ENCODE measurements around the gene RHBDL1. TPM values are rescaled to one million over a fixed set of nuclear protein-coding genes. Genes with fewer than 3 reads are reported as not detected.

The RHBDL1 gene
- total and polyA plus RNA-seq, 4 donors = 0.35 to 0.84 (median 0.70) TPM

DNA sequence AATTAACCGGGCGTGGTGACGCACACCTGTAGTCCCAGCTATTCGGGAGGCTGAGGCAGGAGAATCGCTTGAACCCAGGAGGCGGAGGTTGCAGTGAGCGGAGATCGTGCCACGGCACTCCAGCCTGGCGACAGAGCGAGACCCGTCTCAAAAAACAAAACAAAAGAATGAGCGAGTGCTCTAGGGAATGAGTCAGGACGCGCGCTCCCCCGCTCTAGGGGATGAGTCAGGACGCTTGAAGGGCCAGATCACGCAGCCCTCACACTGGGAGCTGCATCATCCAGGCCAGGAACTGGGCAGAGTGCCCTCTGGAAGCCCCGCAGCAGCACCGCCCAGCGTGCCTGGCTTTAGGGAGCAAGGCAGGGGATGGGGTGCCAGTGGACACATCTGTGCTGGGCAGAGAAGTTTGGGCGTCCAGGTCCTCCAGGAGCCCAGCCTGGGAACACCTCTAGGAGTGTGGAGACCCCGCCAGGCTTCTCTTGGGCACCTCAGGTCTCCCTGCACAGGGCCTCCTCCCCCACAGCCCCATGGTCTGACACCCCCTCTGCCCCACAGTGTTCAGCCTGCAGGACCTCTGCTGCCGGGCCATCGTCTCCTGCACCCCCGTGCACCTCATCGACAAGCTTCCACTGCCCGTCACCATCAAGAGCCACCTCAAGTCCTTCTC lies 48.6 kb upstream of the RHBDL1 start:
- no peak for TF ChIP-seq GABPA (IDR thresholded peaks at IDR 0.05 in 1 of 2, conservative IDR thresholded peaks at IDR 0.05 in 1 of 2)
- TF ChIP-seq EGR1 (IDR thresholded peaks at IDR 0.05; ENCODE audit: low read depth in 2 of 2) = no peak
- no peak for TF ChIP-seq RAD21 (IDR thresholded peaks at IDR 0.05)
- no peak for TF ChIP-seq HNF4A (conservative IDR thresholded peaks at IDR 0.05)
- TF ChIP-seq YY1 (IDR thresholded peaks at IDR 0.05) = no peak
- TF ChIP-seq, protein P1, sequence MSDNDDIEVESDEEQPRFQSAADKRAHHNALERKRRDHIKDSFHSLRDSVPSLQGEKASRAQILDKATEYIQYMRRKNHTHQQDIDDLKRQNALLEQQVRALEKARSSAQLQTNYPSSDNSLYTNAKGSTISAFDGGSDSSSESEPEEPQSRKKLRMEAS (IDR thresholded peaks at IDR 0.05) = no peak
- no peak for TF ChIP-seq JUND (IDR thresholded peaks at IDR 0.05)
- no peak for TF ChIP-seq TAF1 (conservative IDR thresholded peaks at IDR 0.05)
- no peak for TF ChIP-seq HNF4G (IDR thresholded peaks at IDR 0.05)
- TF ChIP-seq SP1 (IDR thresholded peaks at IDR 0.05) = no peak
- TF ChIP-seq, protein P2, sequence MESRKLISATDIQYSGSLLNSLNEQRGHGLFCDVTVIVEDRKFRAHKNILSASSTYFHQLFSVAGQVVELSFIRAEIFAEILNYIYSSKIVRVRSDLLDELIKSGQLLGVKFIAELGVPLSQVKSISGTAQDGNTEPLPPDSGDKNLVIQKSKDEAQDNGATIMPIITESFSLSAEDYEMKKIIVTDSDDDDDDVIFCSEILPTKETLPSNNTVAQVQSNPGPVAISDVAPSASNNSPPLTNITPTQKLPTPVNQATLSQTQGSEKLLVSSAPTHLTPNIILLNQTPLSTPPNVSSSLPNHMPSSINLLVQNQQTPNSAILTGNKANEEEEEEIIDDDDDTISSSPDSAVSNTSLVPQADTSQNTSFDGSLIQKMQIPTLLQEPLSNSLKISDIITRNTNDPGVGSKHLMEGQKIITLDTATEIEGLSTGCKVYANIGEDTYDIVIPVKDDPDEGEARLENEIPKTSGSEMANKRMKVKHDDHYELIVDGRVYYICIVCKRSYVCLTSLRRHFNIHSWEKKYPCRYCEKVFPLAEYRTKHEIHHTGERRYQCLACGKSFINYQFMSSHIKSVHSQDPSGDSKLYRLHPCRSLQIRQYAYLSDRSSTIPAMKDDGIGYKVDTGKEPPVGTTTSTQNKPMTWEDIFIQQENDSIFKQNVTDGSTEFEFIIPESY (IDR thresholded peaks at IDR 0.05) = no peak
- TF ChIP-seq FOXA2 (IDR thresholded peaks at IDR 0.05) = no peak
- no peak for TF ChIP-seq NR2F2 (IDR thresholded peaks at IDR 0.05)
- TF ChIP-seq, protein P3, sequence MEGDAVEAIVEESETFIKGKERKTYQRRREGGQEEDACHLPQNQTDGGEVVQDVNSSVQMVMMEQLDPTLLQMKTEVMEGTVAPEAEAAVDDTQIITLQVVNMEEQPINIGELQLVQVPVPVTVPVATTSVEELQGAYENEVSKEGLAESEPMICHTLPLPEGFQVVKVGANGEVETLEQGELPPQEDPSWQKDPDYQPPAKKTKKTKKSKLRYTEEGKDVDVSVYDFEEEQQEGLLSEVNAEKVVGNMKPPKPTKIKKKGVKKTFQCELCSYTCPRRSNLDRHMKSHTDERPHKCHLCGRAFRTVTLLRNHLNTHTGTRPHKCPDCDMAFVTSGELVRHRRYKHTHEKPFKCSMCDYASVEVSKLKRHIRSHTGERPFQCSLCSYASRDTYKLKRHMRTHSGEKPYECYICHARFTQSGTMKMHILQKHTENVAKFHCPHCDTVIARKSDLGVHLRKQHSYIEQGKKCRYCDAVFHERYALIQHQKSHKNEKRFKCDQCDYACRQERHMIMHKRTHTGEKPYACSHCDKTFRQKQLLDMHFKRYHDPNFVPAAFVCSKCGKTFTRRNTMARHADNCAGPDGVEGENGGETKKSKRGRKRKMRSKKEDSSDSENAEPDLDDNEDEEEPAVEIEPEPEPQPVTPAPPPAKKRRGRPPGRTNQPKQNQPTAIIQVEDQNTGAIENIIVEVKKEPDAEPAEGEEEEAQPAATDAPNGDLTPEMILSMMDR (IDR thresholded peaks at IDR 0.05; ENCODE audit: low read depth, low read length, missing input control) = no peak
- Histone ChIP-seq H3K9ac (ENCODE audit: low read depth in 1 of 2, low read length in 2 of 2) (no peak overlapping the region), H3K9me3 (ENCODE audit: control insufficient read depth in 4 of 4, low read length in 3 of 4) (no peaks in the 10 kb centered on the region), H3K27me3 (ENCODE audit: control insufficient read depth in 4 of 4, insufficient read depth in 4 of 4, low read length in 3 of 4) (no peaks in the 10 kb centered on the region), H3K4me3 (ENCODE audit: low read depth in 1 of 3, low read length in 3 of 3) (no peak overlapping the region), H3K4me1 (ENCODE audit: control insufficient read depth in 4 of 4, insufficient read depth in 4 of 4, low read length in 3 of 4) (peaks cover 29 to 47% (median 42%) of the 10 kb centered on the region in 4 donors), H3K27ac (ENCODE audit: low read depth in 1 of 2, low read length in 2 of 2) (no peak overlapping the region), H3K36me3 (ENCODE audit: control insufficient read depth in 4 of 4, insufficient read depth in 3 of 4, low read depth in 1 of 4, low read length in 3 of 4) (peaks cover 0 to 12% (median 4%) of the 10 kb centered on the region in 4 donors)
- no peak for DNase-seq (ENCODE audit: low spot score)
- WGBS = 96% methylated on average over 29 of the region's 29 CpGs

DNA sequence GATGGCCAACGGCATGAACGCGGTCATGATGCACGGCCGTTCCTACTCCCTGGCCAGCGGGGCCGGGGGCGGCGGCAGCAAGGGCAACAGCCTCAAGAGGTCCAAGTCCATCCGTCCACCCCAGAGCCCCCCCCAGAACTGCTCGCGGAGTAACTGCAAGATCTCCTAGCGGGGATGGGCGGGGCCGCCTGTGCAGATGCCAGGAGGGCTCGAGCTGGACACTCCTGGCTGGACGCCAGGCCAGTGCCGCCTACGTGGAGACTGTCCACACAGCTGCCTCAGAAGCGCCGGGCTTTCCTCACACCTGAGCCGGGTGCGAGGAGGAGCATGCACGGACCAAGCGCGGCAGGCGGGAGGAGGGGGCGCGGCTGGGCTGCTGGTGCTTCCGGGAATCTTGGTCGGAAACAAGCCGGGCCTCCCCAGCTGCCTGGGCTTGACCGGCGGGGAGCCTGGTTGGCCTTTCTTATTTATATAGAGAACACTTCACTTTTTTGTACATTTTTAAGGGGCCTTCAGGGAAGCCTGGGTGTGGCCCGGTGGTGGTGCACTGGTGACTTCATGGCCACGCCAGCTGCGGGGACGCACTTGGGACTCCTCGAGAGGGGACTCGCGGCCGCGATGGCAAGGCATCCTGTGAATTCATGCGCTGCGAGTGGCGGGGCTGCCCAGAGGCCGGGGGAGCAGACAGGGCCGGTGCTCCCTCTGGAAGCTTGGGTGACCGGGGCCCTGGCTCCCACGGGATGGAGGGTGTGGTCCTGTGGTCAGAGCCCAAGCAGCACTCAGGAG lies 47.8 kb upstream of the RHBDL1 start:
- no peak for TF ChIP-seq HNF4G (IDR thresholded peaks at IDR 0.05)
- no peak for TF ChIP-seq SP1 (IDR thresholded peaks at IDR 0.05)
- peak; percentile 6 to 21 for TF ChIP-seq RXRA (IDR thresholded peaks at IDR 0.05)
- TF ChIP-seq TAF1 (conservative IDR thresholded peaks at IDR 0.05) = no peak
- TF ChIP-seq HNF4A (conservative IDR thresholded peaks at IDR 0.05) = peak; percentile 34 to 36
- WGBS = 75% methylated on average over 50 of the region's 50 CpGs
- Histone ChIP-seq H3K4me1 (ENCODE audit: control insufficient read depth in 4 of 4, insufficient read depth in 4 of 4, low read length in 3 of 4) (peaks cover 29 to 47% (median 42%) of the 10 kb centered on the region in 4 donors), H3K36me3 (ENCODE audit: control insufficient read depth in 4 of 4, insufficient read depth in 3 of 4, low read depth in 1 of 4, low read length in 3 of 4) (peaks cover 0 to 12% (median 4%) of the 10 kb centered on the region in 4 donors), H3K9ac (ENCODE audit: low read depth in 1 of 2, low read length in 2 of 2) (no peak overlapping the region), H3K9me3 (ENCODE audit: control insufficient read depth in 4 of 4, low read length in 3 of 4) (no peaks in the 10 kb centered on the region), H3K4me3 (ENCODE audit: low read depth in 1 of 3, low read length in 3 of 3) (no peak overlapping the region), H3K27ac (ENCODE audit: low read depth in 1 of 2, low read length in 2 of 2) (no peak overlapping the region), H3K27me3 (ENCODE audit: control insufficient read depth in 4 of 4, insufficient read depth in 4 of 4, low read length in 3 of 4) (no peaks in the 10 kb centered on the region)
- peak; percentile 48 for DNase-seq (ENCODE audit: low spot score)

All from liver (tissue), 9 donors.